GM12878 (cell line): ENCODE data around the gene AUNIP. TPM values are rescaled to one million over a fixed set of nuclear protein-coding genes. Genes with fewer than 3 reads are reported as not detected.

Source experiments
- ATAC-seq: fragments of 200-7000 bp; cut with Tn5 transposase; 3 replicates; pipeline ENCODE4 v1.9.1; 2020; ENCODE audit warnings: mild to moderate bottlenecking, moderate library complexity
- BruUV-seq: library from RNA; stranded (reverse); fragments of 400-500 nt; replicated peaks from 2 replicates; lab custom pipeline; 2021; lab: Mats Ljungman, UMichigan
- CTCF ChIA-PET: fragments of 300-600 bp; sonication (Branson Sonifier 250); formaldehyde crosslinking; extraction: SDS; loops from one replicate; lab custom pipeline; 2021; ENCODE audit warnings: inconsistent platforms; lab: Yijun Ruan, JAX
- POLR2A ChIA-PET: fragments of 350-600 bp; formaldehyde crosslinking; extraction: SDS; loops from one replicate; lab custom pipeline; 2021; ENCODE audit warnings: inconsistent platforms; lab: Charles Lee
- RAD21 ChIA-PET: fragments of 300-600 bp; sonication (Branson Sonifier 250); formaldehyde crosslinking; loops from one replicate; lab custom pipeline; 2023; ENCODE audit warnings: antibody characterized with exemption; ENCODE audit not compliant: unreplicated experiment; lab: Charles Lee
- SMC1A ChIA-PET: fragments of 300-600 bp; sonication (Branson Sonifier 250); formaldehyde crosslinking; loops from one replicate; lab custom pipeline; 2023; ENCODE audit not compliant: unreplicated experiment, uncharacterized antibody; lab: Charles Lee
- DNase-seq: peaks from one replicate; pipeline ENCODE4 v3.0.0-alpha.2; 2011; ENCODE audit warnings: low read depth, low spot score
- FAIRE-seq: peaks from 3 replicates; lab custom pipeline; 2011; peaks lifted over from hg19 to GRCh38; lab: Jason Lieb, UNC
- H2AFZ ChIP-seq: 2 replicates; pipeline ENCODE4 v1.6.0; 2011; ENCODE audit warnings: low read depth, low read length, control low read depth; ENCODE audit not compliant: control insufficient read depth
- H3K27ac ChIP-seq: 2 replicates; pipeline ENCODE4 v1.5.1; 2011; ENCODE audit warnings: control low read depth; ENCODE audit not compliant: control insufficient read depth, insufficient read depth
- H3K27me3 ChIP-seq, 2 experiments: replicated peaks in 1 of 2; 2 replicates each; pipeline versions ENCODE4 v1.6.0 to v1.6.1; 2011; ENCODE audit warnings: low read length in 1 of 2; ENCODE audit not compliant: control insufficient read depth in 2 of 2, insufficient read depth in 2 of 2
- H3K36me3 ChIP-seq, 2 experiments: 2 replicates each; pipeline ENCODE4 v1.5.1; 2011; ENCODE audit warnings: low read length in 1 of 2; ENCODE audit not compliant: control insufficient read depth in 2 of 2, insufficient read depth in 2 of 2
- H3K4me1 ChIP-seq: 2 replicates; pipeline ENCODE4 v1.6.1; 2011; ENCODE audit warnings: mild to moderate bottlenecking, low read length, moderate library complexity, mixed read lengths; ENCODE audit not compliant: control insufficient read depth, insufficient read depth
- H3K4me2 ChIP-seq: 2 replicates; pipeline ENCODE4 v1.6.0; 2011; ENCODE audit warnings: control low read depth; ENCODE audit not compliant: control insufficient read depth, insufficient read depth
- H3K4me3 ChIP-seq: fragments of 200-600 bp; sonication (generic); 2 replicates; pipeline ENCODE4 v1.5.1; 2016
- H3K79me2 ChIP-seq: 2 replicates; pipeline ENCODE4 v1.6.0; 2011; ENCODE audit warnings: low read length; ENCODE audit not compliant: control insufficient read depth, insufficient read depth
- H3K9ac ChIP-seq: 2 replicates; pipeline ENCODE4 v1.8.0; 2011; ENCODE audit warnings: low read length, control low read depth, mixed read lengths; ENCODE audit not compliant: control insufficient read depth, insufficient read depth
- H3K9me3 ChIP-seq: replicated peaks from 3 replicates; pipeline ENCODE4 v1.5.1; 2011; ENCODE audit warnings: mild to moderate bottlenecking, low read length; ENCODE audit not compliant: control insufficient read depth, insufficient read depth
- H4K20me1 ChIP-seq: 2 replicates; pipeline ENCODE4 v1.6.0; 2011; ENCODE audit not compliant: control insufficient read depth, insufficient read depth
- ATF3 ChIP-seq: IDR thresholded peaks from 2 replicates; pipeline ENCODE4 v1.6.1; 2011; ENCODE audit warnings: low read depth, mild to moderate bottlenecking, low read length, moderate library complexity, borderline replicate concordance; ENCODE audit errors: extremely low read depth
- BRCA1 ChIP-seq: IDR thresholded peaks from 2 replicates; pipeline ENCODE4 v1.6.1; 2011; ENCODE audit warnings: low read depth, low read length, improper control_type of control experiment
- CTCF ChIP-seq, 3 experiments: IDR thresholded peaks in 2 of 3; conservative IDR thresholded peaks in 1 of 3; 2 replicates each; pipeline ENCODE4 v1.5.1; 2011; ENCODE audit warnings: low read depth in 3 of 3, low read length in 3 of 3, mild to moderate bottlenecking in 3 of 3, control low read depth in 2 of 3, moderate library complexity in 2 of 3, inconsistent platforms in 1 of 3, mixed read lengths in 1 of 3; ENCODE audit not compliant: control insufficient read depth in 2 of 3, insufficient read depth in 1 of 3; ENCODE audit errors: extremely low read depth in 1 of 3
- E4F1 ChIP-seq: fragments of 450-650 bp; IDR thresholded peaks from 2 replicates; pipeline ENCODE4 v1.6.1; 2018; ENCODE audit warnings: borderline replicate concordance, mild to moderate bottlenecking; ENCODE audit not compliant: partially characterized antibody
- POU2F2 ChIP-seq: IDR thresholded peaks from 3 replicates; pipeline ENCODE4 v1.6.1; 2011; ENCODE audit warnings: low read depth, mild to moderate bottlenecking, low read length, borderline replicate concordance
- RAD51 ChIP-seq: fragments of 450-650 bp; IDR thresholded peaks from 2 replicates; pipeline ENCODE4 v1.6.1; 2016; ENCODE audit warnings: moderate library complexity, mild to moderate bottlenecking, inconsistent platforms
- SREBF2 ChIP-seq: IDR thresholded peaks from 2 replicates; pipeline ENCODE4 v1.6.1; 2012; ENCODE audit warnings: mild to moderate bottlenecking, low read length
- TCF3 ChIP-seq: IDR thresholded peaks from 2 replicates; pipeline ENCODE4 v1.6.1; 2012; ENCODE audit warnings: low read depth, mild to moderate bottlenecking, low read length, borderline replicate concordance; ENCODE audit not compliant: insufficient read depth
- ZNF274 ChIP-seq: IDR thresholded peaks from one replicate; pipeline ENCODE4 v1.8.0; 2011; ENCODE audit not compliant: insufficient read length, insufficient read depth
- WGBS: methylation state at CpG from one replicate; pipeline ENCODE4 v1.1.6; 2016; ENCODE audit warnings: low lambda C conversion rate; ENCODE audit not compliant: insufficient replicate concordance, insufficient coverage; ENCODE audit errors: missing lambda C conversion rate; 5-methylcytosine and 5-hydroxymethylcytosine counted together
- in situ Hi-C: fragments of 300-500 bp; cut with MboI; formaldehyde crosslinking; loops from 9 replicates; pipeline ENCODE4 v1.14.3; 2018; ENCODE audit warnings: mixed read lengths
- intact Hi-C: fragments of 100-400 bp; cut with micrococcal nuclease; formaldehyde crosslinking; loops from one replicate; pipeline ENCODE4 v1.14.2; 2022; ENCODE audit not compliant: unreplicated experiment
- polyA plus RNA-seq, 11 experiments: library from polyadenylated mRNA; depleted of rRNA in 4 of 11; unstranded in 6 of 11; stranded (reverse) in 5 of 11; fragments of >200 nt; fragmentation: Nextera tagmentation in 4 of 11; fragmentation: Illumina TruSeq in 1 of 11; extraction: Ambion mirVana in 4 of 11; extraction: Trizol in 1 of 11; gene quantifications; 1 replicate in 1 of 11; 2 replicates in 10 of 11; pipeline versions ENCODE4 v1.2.1 to v1.2.3, GENCODE V29; 2011 to 2016; ENCODE audit warnings: inconsistent platforms in 2 of 11, missing spikeins in 2 of 11, low read depth in 1 of 11
- total RNA-seq, 4 experiments: library from RNA; depleted of rRNA in 3 of 4; stranded (reverse); fragments of >200 nt in 3 of 4; fragmentation: Illumina TruSeq in 1 of 4; extraction: Trizol in 1 of 4; gene quantifications; 2 replicates each; pipeline versions ENCODE4 v1.2.1 to v1.2.3, GENCODE V29; 2013 to 2021

Gene AUNIP
- total and polyA plus RNA-seq, 10 of the 15 experiments (the other 5 are each of a cell fraction or from before 2014, with no cell fraction given): 3.9 to 20.0 (median 12.7) TPM

- no peaks in the 10 kb centered on the region for H3K9me3 ChIP-seq
- POLR2A ChIA-PET: interaction anchor here (0.8 kb wide), 1 partner anchor 19 kb away, joined by 4 read pairs; no protein-coding TSS in a partner anchor
- no peak overlapping the region for H3K4me3 ChIP-seq
- RAD21 ChIA-PET: no interaction called here
- no peak overlapping the region for H3K4me2 ChIP-seq
- SMC1A ChIA-PET: interaction anchor here (0.8 to 5.0 kb wide), 3 partner anchors 10 to 169 kb away, joined by 3 to 25 read pairs (median 4); partner anchors contain the start of gene PAFAH2
- peaks cover 9 to 27% of the 10 kb centered on the region in 2 experiments for H3K36me3 ChIP-seq
- in situ Hi-C loops (no loop called here), intact Hi-C loops (loop anchor here (10.0 kb wide), 1 partner anchor 176 kb away; no protein-coding TSS in a partner anchor)
- no peaks in the 10 kb centered on the region for H4K20me1 ChIP-seq
- BruUV-seq: no TSS peak
- 93% methylated on average over 1 of the region's 1 CpG for WGBS
- H3K9ac ChIP-seq: no peak overlapping the region
- no peak overlapping the region for H3K27ac ChIP-seq
- ATAC-seq (no peak), DNase-seq (no peak), FAIRE-seq (no peak)
- no peaks in the 10 kb centered on the region for H3K4me1 ChIP-seq
- TF ChIP-seq SREBF2 (no peak), POU2F2 (no peak), ZNF274 (no peak)
- CTCF ChIA-PET: no interaction called here
- no peaks in the 10 kb centered on the region for H3K27me3 ChIP-seq
- H3K79me2 ChIP-seq: no peaks in the 10 kb centered on the region
- no peak overlapping the region for H2AFZ ChIP-seq
These were observed 30.2 kb downstream of the AUNIP start for GRCh38 chr1:25829046-25829445.

GRCh38 chr1:25828491-25828890 lies 30.8 kb downstream of the AUNIP start:
- TF ChIP-seq E4F1: no peak
- no peak for TF ChIP-seq ZNF274
- TF ChIP-seq BRCA1: no peak
- no peak for TF ChIP-seq ATF3
- TF ChIP-seq TCF3: no peak
- TF ChIP-seq CTCF (IDR thresholded peaks at IDR 0.05 in 2 of 3, conservative IDR thresholded peaks at IDR 0.05 in 1 of 3; ENCODE audit: control insufficient read depth in 2 of 3, extremely low read depth in 1 of 3, insufficient read depth in 1 of 3, low read depth in 3 of 3, low read length in 3 of 3): no peak
- TF ChIP-seq RAD51: no peak
- TF ChIP-seq, all 136 proteins: peak for 0
- Histone ChIP-seq H3K79me2 (no peaks in the 10 kb centered on the region), H2AFZ (no peak overlapping the region), H3K27ac (no peak overlapping the region), H3K9ac (no peak overlapping the region), H3K36me3 (peaks cover 9 to 22% of the 10 kb centered on the region in 2 experiments), H4K20me1 (no peaks in the 10 kb centered on the region), H3K4me3 (no peak overlapping the region), H3K4me1 (no peaks in the 10 kb centered on the region), H3K9me3 (no peaks in the 10 kb centered on the region), H3K27me3 (no peaks in the 10 kb centered on the region), H3K4me2 (no peak overlapping the region)
- ATAC-seq (no peak), FAIRE-seq (no peak), DNase-seq (no peak)
- WGBS: 50% methylated on average over 2 of the region's 3 CpGs
- ChIA-PET SMC1A (interaction anchor here (5.0 kb wide), 1 partner anchor 170 kb away, joined by 25 read pairs; the partner anchor contains the start of gene PAFAH2), CTCF (no interaction called here), RAD21 (no interaction called here), POLR2A (interaction anchor here (0.8 kb wide), 1 partner anchor 20 kb away, joined by 4 read pairs; no protein-coding TSS in a partner anchor)
- intact Hi-C loops: loop anchor here (10.0 kb wide), 1 partner anchor 176 kb away; no protein-coding TSS in a partner anchor
- in situ Hi-C loops: no loop called here
- no TSS peak for BruUV-seq
